H1 (cell line): Measurements from ENCODE around the gene PARD6B. TPM values are rescaled to one million over a fixed set of nuclear protein-coding genes. Genes with fewer than 3 reads are reported as not detected.

Source experiments
- JUN ChIP-seq: IDR thresholded peaks from 2 replicates; pipeline ENCODE4 v1.6.1; 2011; ENCODE audit warnings: low read depth, mild to moderate bottlenecking, improper control_type of control experiment, low read length
- PHF8 ChIP-seq: fragments of 200-600 bp; sonication (generic); conservative IDR thresholded peaks from 2 replicates; pipeline ENCODE4 v1.7.1; 2012; ENCODE audit warnings: low read depth, mild to moderate bottlenecking, inconsistent platforms, low read length, moderate library complexity
- POLR2A ChIP-seq, 2 experiments: IDR thresholded peaks; 1 replicate in 1 of 2; 2 replicates in 1 of 2; pipeline ENCODE4 v1.6.1; 2011; ENCODE audit warnings: low read depth in 2 of 2, low read length in 2 of 2, mild to moderate bottlenecking in 2 of 2; ENCODE audit errors: control extremely low read depth in 1 of 2
- SP1 ChIP-seq: IDR thresholded peaks from 2 replicates; pipeline ENCODE4 v1.6.1; 2011; ENCODE audit warnings: low read depth, low read length
- TBP ChIP-seq: IDR thresholded peaks from 2 replicates; pipeline ENCODE4 v1.6.1; 2011; ENCODE audit warnings: low read depth, low read length, improper control_type of control experiment
- polyA plus RNA-seq, 7 experiments: library from polyadenylated mRNA; depleted of rRNA in 3 of 7; stranded (reverse) in 5 of 7; unstranded in 2 of 7; fragments of >200 nt in 5 of 7; fragments of 200-250 nt in 2 of 7; gene quantifications; 1 replicate in 5 of 7; 2 replicates in 1 of 7; 4 replicates in 1 of 7; pipeline versions ENCODE4 v1.2.1 to v1.2.3, GENCODE V29; 2011 to 2013; ENCODE audit warnings: missing spikeins in 2 of 7, mixed read lengths in 2 of 7
- total RNA-seq: library from RNA; stranded (reverse); fragmentation: NEBNext Ultra II Directional; extraction: Animal tissue kit (Norgen Biotek cat#: 25700); gene quantifications from 2 replicates; pipeline ENCODE4 v1.2.1, GENCODE V29; 2021

The PARD6B gene
- total and polyA plus RNA-seq, 2 of the 8 experiments (the other 6 are each of a cell fraction or from before 2014, with no cell fraction given): 5.2 to 34.1 TPM

- TF ChIP-seq SP1: no peak
- TF ChIP-seq TBP: no peak
- TF ChIP-seq PHF8: no peak
- no peak for TF ChIP-seq JUN
- no peak for TF ChIP-seq POLR2A (IDR thresholded peaks at IDR 0.05; ENCODE audit: control extremely low read depth in 1 of 2, low read depth in 2 of 2, low read length in 2 of 2)
Observed at GRCh38 chr20:50690650-50691572, 40.5 kb upstream of the PARD6B start, which contains the start of gene RIPOR3 (continued).
